Measurements from ENCODE around the gene PGAP2.

Gene PGAP2

GRCh38 chr11:3831378-3832239 lies 23.2 kb downstream of the PGAP2 start:
- no peak for DNase-seq (ENCODE audit: low read depth, low spot score)

- no peak for DNase-seq (ENCODE audit: low read depth, low spot score)
These were observed 24.5 kb downstream of the PGAP2 start for GRCh38 chr11:3832816-3833215.

GRCh38 chr11:3833449-3833848 lies 25.1 kb downstream of the PGAP2 start:
- no peak for DNase-seq (ENCODE audit: low read depth, low spot score)

DNA sequence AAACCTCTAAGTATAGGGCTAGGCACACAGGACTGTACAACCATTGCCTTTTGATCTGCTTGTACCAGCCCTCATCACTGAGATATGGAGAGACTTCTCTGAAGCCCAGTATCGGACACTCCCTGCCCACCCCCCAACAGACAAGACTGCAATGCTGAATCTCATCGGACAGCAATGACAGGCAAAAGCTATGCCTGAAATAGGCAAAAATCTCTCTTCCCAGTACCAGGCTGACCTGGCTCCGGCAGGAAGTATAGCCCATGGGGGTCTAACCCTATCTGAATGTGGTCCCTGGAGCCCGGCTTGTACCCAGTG lies 25.9 kb downstream of the PGAP2 start:
- no peak for DNase-seq (ENCODE audit: low read depth, low spot score)

DNA sequence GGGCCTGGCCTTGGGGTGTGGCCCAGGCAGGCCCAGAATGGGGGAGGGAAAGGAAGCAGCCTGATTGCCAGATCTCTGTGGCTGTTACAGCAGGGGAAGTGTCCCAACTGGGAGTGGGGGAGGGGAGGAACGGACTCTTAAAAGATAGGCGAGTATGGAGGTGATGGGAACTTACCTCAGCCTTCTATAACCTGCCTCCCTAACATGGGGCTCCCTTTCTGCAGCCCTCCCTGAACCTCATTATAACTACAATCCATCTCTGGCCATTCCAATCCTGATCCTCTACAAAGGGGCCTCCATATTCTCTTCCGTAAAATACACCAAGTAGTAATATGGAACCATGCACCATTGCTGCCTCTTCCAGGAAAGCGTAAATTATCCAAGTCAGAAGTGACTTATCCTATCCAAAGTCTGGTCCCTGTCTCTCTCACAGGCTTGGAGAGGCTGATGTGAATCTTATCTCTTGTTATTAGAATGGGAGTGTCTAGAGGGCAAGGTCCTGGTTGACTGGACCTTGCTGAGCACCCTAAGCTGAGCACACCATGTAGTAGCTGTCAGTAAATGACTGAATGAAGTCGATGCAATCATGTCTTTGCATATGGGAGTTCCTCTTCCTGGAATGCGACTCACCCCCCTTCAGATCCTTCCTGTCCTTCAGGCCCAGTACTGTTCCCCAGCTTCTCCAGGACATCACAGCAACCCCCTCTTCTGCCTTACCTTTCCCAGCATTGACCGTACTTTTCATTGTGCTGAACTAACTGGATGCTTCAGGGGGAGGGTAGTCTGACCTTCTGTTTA lies 26.5 kb downstream of the PGAP2 start:
- DNase-seq (ENCODE audit: low read depth, low spot score) = no peak

- DNase-seq (ENCODE audit: low read depth, low spot score) = no peak
These were observed 27.4 kb downstream of the PGAP2 start for GRCh38 chr11:3835751-3836150.

- DNase-seq (ENCODE audit: low read depth, low spot score) = no peak
These were observed 28.5 kb downstream of the PGAP2 start for GRCh38 chr11:3836903-3837302.

DNA sequence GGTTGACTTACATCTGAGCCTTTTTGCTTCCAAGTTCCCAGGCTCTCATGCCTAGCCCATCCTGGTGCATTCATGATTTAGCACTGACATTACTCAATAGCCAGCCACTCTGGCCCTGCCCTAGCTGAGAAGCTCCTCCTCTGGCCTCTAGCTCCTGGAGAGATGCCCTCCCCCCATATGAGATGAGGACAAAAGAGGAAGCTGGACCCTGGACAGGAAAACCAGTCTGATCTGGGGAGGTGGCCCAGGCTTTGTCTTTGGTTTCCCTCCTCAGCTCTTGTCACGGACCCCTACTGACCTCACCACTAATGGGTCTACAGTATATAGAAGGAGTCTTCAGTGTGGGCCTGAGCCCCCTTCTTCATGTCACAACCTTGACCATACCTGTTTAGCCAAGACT lies 29.4 kb downstream of the PGAP2 start:
- DNase-seq (ENCODE audit: low read depth, low spot score) = no peak

DNA sequence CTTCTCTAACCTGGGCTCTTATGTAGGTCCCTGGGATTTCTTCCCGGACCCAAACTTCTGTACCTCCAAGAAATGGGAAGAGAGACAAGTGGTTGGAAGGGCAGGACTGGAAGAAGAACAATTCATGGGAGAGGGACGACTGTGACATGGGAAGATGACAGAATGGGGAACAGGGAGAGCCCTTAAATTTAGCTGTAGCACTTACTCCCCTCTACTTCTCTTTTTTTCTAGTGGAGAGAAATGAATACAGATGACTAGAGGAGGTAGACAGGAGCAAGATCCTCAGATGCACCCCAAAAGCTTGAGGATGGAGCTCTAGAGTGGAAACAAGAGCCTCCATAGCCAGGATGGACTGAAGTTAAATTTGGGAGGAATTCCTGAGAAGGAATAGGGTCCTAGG lies 30.1 kb downstream of the PGAP2 start:
- DNase-seq (ENCODE audit: low read depth, low spot score) = no peak

- DNase-seq (ENCODE audit: low read depth, low spot score) = no peak
These were observed 31.9 kb downstream of the PGAP2 start for GRCh38 chr11:3840004-3840869.

- DNase-seq (ENCODE audit: low read depth, low spot score) = no peak
These were observed 32.6 kb downstream of the PGAP2 start, which contains the start of gene RHOG for GRCh38 chr11:3840870-3841425. RHOG (minus strand) TSS chr11:3840959; CDS start chr11:3828138, 12,821 bp downstream.

GRCh38 chr11:3841426-3842350 lies 33.3 kb downstream of the PGAP2 start:
- DNase-seq (ENCODE audit: low read depth, low spot score) = no peak

DNA sequence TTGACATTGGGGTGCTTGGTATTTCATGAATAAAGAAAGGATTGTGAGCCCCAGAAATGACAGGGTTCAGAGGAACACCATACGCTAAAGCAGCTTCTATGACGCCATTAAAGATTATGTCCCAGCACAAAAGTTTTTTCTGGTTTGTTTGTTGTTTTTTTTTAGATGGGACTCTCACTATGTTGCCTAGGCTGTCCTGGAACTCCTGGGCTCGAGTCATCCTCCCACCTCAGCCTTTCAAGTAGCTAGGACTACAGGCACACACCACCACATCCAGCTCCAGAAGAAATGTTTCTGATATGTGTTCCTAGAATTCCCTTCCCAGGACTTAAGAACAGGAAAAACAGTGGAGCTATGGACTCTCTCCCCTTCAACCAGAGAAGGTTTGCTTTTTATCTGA lies 35.0 kb downstream of the PGAP2 start:
- no peak for DNase-seq (ENCODE audit: low read depth, low spot score)

GRCh38 chr11:3845246-3845645 lies 36.9 kb downstream of the PGAP2 start:
- no peak for DNase-seq (ENCODE audit: low read depth, low spot score)

DNA sequence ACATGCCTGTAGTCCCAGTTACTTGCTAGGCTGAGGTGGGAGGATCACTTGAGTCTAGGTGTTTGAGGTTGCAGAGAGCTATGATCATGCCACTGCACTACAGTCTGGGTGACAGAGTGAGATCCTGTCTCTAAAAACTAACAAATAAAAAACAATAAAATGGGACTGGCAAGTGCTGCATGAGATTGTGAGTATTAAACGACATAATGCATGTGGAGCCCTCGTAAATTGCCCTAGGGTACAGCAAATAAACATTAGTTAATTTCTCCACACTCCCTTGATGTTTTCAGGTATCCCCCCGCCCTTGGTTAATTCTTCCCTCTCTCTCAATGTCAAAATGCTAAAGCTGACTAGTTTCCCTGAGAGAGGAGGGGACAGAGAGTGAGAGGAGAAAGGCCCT lies 37.3 kb downstream of the PGAP2 start:
- DNase-seq (ENCODE audit: low read depth, low spot score) = no peak

- no peak for DNase-seq (ENCODE audit: low read depth, low spot score)
These were observed 41.0 kb downstream of the PGAP2 start for GRCh38 chr11:3849297-3849874.

GRCh38 chr11:3853545-3853842 lies 45.1 kb downstream of the PGAP2 start:
- DNase-seq (ENCODE audit: low read depth, low spot score) = no peak

DNA sequence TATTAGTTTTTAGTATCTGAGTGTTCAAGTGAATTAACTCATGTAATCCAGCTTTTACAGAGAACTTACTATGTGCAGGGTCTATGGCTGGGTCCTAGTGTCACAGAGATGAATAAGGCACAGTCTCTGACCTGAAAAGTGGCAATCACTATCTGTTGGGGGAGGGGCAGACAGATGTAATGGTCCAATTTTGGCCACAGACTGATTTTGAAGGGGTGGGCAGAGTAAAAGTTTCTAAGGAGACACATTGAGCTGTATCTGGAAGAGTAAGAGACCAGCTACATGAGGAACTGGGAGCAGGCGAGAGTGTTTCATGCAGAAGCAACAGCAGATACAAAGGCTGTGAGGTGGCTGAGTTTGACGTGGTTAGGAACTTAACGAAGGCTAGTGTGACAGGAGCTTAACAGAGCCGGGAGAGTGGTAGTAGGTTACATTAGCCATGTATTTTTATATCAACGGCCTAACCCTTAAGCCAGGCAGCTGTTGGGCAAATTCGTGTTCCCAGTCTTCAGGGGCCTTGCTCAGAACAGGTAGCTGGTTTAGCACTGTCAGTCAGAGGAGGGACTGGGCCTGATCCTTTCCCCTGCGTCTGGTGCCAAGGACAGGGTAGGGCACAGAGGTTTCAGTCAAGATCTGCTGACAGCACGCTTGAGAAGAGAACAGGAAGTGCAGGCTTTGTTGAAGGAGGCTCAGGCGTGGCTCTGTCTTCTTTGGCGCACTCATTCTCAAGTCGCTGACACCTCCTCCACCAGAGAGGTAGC lies 45.7 kb downstream of the PGAP2 start:
- DNase-seq (ENCODE audit: low read depth, low spot score) = no peak

- DNase-seq (ENCODE audit: low read depth, low spot score) = no peak
These were observed 46.3 kb downstream of the PGAP2 start for GRCh38 chr11:3854660-3854976.
